C4-2B (cell line): ENCODE data around the gene WWOX.

Experiments used
- H3K27ac ChIP-seq: fragments of 450-650 bp; 2 replicates; pipeline ENCODE4 v1.5.1; 2017
- CTCF ChIP-seq: fragments of 450-650 bp; conservative IDR thresholded peaks from 2 replicates; pipeline ENCODE4 v1.5.1; 2017; ENCODE audit warnings: mild to moderate bottlenecking
- ZFX ChIP-seq: fragments of 450-650 bp; IDR thresholded peaks from 2 replicates; pipeline ENCODE4 v1.6.1; 2017

Gene WWOX

DNA sequence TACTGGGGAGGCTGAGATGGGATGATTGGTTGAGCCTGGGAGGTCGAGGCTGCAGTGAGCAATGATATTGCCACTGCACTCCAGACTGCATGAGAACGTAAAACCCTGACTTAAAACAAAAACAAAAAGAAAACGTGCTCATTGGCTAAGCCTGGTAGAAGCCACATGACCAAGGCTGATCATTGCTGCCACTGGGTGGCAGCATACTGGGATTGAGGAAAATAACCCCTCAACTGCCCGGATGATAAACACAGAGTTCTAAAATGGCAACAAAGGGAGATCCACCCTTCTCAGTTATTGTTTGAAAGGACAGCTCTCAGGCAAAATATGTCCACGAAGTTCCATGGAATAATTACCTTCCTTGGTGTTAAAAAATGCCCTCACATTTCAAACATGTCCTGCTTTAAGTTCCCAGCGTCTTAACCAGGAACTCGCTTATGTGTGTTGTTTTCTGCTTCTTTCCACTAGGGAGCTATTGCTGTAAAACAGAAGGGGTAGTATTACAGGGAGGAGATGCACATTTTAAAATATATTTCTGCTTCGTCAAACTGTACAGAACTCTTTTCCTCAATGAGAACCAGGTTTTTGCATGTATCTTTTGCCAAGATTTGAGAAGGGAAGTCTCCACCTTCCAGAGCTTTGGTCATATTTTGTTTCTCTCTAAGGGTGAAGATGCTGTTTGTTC is 825.8 kb downstream of the WWOX start:
- peak overlapping the region; percentile 17; the same call in 1 of the 2 replicates for H3K27ac ChIP-seq
- peak; percentile 73 for TF ChIP-seq CTCF
- TF ChIP-seq ZFX, result no peak

- TF ChIP-seq CTCF, result no peak
- no peak for TF ChIP-seq ZFX
These were observed 827.3 kb downstream of the WWOX start for GRCh38 chr16:78926723-78927210.

GRCh38 chr16:78927766-78928165 is 828.3 kb downstream of the WWOX start:
- TF ChIP-seq ZFX (no peak), CTCF (no peak)

More at GRCh38 chr16:78926723-78927210, 827.3 kb downstream of the WWOX start:
- no peak overlapping the region for H3K27ac ChIP-seq

DNA sequence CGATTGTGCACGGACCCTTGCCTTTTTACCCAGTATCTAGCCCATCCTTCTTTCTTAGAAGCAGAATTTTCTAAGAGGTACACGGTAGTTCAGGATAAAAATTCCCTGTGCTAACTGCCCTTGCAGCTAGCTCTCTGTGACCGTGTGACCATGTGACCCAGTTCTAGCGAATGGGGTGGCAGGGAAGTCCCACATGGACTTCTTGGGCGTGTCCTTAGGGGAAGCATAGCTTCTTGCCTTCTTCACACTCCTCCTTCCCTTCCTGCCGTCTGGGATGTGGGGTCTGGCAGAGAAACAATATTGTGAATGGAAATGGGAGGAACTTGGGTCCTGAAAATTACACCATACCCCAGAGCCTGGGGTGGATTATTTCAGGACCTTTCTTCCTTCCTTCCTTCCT is 830.4 kb downstream of the WWOX start:
- no peak for TF ChIP-seq CTCF
- no peak for TF ChIP-seq ZFX
- no peak overlapping the region for H3K27ac ChIP-seq

More at GRCh38 chr16:78927766-78928165, 828.3 kb downstream of the WWOX start:
- H3K27ac ChIP-seq, result no peak overlapping the region

GRCh38 chr16:78930561-78930960 is 831.1 kb downstream of the WWOX start:
- no peak overlapping the region for H3K27ac ChIP-seq
- TF ChIP-seq CTCF, result no peak
- TF ChIP-seq ZFX, result no peak

- no peak overlapping the region for H3K27ac ChIP-seq
- TF ChIP-seq CTCF (no peak), ZFX (no peak)
These were observed 831.8 kb downstream of the WWOX start for GRCh38 chr16:78931267-78931666.

DNA sequence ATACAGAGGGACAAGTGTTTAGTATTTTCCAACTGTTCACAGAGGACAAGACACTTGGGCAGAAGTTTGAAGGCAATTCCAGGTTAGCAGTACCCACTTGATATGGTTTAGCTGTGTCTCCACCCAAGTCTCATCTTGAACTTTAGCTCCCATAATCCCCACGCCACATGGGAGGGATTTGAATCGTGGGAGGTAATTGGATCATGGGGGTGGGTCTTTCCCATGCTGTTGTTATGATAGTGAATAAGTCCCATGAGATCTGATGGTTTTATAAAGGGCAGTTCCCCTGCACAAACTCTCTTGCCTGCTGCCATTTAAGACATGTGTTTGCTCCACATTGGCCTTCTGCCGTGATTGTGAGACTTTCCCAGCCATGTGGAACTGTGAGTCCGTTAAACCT is 832.2 kb downstream of the WWOX start:
- no peak for TF ChIP-seq CTCF

More for the DNA sequence above, 832.2 kb downstream of the WWOX start:
- H3K27ac ChIP-seq, result no peak overlapping the region
